Dedifferentiated amniotic fluid mesenchymal stem cell (primary cell): Measurements from ENCODE around the gene GMPR.
"Not testable (repeated sequence)": the region's sequence is repeated elsewhere in the genome, so short reads cannot be mapped to it uniquely, and the experiment has no call there.

Experiments
- DNase-seq: peaks from one replicate; pipeline ENCODE4 v3.0.0-alpha.2; 2016; ENCODE audit errors: extremely low spot score

GMPR gene

GRCh38 chr6:16225062-16225731 lies 13.2 kb upstream of the GMPR start:
- not testable (repeated sequence) for DNase-seq

- not testable (repeated sequence) for DNase-seq
Measured at GRCh38 chr6:16226117-16227047, 12.0 kb upstream of the GMPR start.

GRCh38 chr6:16227048-16227562 lies 11.3 kb upstream of the GMPR start:
- DNase-seq, result no peak

DNA sequence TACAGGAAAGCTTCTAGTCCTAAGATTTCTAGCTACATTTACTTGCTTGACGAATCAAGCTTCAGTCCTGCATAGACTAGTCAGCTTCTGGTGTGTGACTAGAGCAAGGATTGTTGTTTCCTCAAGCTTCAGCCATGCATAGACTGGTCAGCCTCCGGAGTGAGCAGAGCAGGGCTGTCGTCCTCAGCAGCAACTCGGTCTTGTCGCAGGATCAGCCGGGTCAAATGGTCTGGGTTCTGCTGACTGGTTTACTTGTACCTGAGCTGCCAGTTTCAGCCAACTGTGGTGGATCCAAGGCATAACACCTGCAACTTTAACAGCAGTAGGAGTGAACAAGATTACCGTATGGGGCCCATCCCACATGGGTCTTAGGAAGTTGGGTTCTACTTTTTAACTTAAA lies 10.8 kb upstream of the GMPR start:
- no peak for DNase-seq

GRCh38 chr6:16228043-16228442 lies 10.3 kb upstream of the GMPR start:
- no peak for DNase-seq

DNA sequence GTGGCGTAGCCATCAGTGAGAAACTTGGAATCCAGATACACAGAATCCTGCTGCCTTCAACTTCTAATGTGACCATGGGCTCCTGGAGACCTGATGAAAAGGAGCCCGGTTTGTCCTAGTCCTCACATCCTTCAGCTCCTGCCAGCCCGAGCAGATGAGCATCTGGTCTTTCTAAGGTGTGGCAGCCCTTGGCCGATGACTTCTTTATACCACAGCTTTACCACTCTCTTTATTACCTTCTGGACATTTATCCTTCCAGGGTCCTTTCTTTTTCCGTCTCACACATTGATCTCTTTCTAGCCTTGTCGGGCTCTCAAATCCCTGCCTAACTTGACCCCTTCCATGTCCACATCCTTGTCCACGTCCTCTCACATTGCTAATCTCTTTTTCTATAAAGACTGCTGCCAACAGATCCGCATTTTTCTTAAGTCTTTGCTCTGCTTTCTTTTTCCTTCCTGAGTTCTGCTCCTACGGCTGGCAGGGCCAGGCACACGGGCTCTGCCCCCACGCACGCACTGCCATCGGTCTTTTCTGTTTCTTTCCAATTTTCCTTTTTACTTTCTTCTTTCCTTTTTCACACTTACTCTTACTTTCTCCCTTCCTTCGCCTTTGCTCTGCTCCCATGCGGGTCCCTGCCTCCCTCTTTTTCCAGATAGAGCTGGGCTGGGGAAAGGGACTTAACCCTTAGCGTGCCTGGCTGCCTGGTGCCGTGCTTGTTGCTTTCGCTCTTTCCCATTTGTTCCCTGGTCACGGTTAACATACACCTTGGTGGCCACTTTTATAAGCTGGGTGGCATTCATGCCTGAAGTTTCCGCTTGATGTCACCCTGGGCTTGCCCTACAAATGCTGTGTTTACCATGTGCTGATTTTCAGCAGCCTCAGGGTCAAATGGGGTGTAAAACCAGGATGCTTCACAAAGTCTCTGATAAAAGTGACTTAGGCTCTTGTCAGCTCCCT lies 9.4 kb upstream of the GMPR start:
- no peak for DNase-seq

DNA sequence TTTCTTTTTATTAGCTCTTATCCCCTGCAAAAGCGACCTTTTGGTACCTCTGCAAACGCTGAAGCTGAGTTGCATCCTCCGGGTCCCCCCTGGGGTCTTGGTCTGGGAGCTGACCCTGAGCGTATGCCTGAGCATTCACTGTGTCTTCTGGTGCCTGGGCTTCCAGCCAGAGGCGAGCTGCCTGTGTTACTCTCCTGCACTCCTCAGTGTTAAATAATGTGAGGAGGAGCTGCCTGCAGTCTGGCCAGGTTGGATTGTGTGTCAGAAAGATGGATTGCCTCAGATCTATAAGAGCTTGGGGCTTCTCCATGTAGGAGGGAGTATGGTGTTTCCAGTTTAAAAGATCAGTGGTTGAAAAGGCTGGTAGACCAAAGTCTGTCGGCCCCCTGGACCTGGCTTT lies 8.7 kb upstream of the GMPR start:
- DNase-seq, result no peak

GRCh38 chr6:16230953-16231352 lies 7.4 kb upstream of the GMPR start:
- DNase-seq, result no peak

GRCh38 chr6:16232086-16232485 lies 6.3 kb upstream of the GMPR start:
- no peak for DNase-seq

DNA sequence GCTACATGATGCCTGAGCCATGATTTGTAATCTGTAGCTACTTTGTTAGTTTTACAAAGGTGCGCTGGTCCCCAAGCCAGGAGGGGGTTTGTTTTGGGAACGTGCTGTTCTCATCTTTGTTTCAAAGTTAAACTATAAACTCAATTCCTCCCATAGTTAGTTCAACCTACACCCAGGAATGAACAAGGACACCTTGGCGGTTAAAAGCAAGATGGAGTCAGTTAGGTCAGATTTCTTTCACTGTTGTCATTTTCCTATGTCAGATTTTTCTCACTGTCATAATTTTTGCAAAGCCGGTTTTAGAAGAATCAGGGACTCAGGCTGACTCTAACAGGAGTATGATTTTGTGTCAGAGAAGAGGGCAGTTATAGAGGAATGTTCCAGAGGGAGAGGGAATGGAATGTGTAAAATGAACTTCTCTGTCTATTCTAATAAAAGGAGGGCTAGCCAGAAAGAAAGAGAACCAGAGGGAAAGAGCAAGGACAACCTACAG lies 2.3 kb upstream of the GMPR start:
- DNase-seq, result no peak

GRCh38 chr6:16236631-16237199 lies 1.7 kb upstream of the GMPR start:
- peak; percentile 40 for DNase-seq

DNA sequence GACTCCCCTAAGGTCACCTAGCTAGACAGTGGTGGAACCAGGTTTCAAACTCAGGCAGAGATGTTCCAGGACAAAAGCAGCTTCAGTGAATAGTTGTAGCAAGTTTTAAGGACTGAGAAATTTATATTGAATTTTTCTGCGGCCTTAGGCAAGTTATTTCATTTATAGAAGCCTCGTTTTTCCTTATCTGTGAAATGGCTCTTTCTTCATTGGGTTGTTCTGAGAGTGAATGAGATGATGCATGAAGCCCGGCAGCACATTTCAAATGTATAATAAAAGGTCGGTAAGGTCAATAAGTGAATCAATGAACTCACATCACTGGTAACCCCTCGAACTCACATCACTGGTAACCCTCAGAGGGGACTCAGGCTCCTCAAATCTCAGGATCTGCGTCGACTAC lies 1.1 kb upstream of the GMPR start:
- no peak for DNase-seq

DNA sequence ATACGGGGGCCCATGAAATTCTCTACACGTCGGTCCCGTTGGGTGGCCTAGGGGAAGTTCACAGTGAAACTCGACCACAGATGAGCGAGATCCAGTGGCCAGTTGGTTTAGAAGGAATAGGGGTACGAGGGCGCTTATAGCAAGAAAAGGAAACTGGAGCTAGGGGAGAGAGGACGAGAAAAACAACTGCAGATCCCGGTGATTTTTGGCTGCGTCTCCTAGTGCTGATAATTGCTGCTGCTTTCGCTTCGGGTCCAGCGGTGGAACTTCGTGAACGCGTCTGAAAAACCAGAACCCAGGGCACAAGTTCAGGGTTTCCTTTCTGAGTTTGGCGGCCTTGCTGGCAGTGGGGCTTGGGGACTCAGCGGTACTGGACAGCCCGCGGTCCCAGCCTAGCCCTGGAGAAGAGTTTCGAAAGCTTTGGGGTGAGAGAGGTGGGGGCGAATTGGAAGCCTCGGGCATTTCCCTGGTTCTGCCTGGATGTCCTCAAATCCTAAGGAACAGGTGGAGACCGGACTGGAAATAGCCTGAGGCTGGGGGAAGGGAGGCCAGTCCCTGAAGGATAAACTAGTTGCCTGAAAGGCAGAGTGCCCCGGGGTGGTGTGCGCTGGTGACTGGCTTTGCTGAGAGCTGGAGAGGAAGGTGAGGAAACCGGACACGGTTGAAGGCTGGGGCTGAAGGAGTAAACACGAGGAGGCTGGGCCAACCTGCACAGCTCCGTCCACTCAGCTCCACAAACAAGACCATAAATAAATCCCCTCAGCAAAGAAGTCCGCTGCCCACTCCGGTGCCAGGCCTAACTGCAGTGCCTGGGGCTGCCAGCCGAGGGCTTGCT lies 793 bp downstream of the GMPR start:
- DNase-seq, result no peak

GRCh38 chr6:16239798-16240123 lies 1.4 kb downstream of the GMPR start:
- no peak for DNase-seq

- no peak for DNase-seq
Measured at GRCh38 chr6:16240589-16241320, 2.4 kb downstream of the GMPR start.

DNA sequence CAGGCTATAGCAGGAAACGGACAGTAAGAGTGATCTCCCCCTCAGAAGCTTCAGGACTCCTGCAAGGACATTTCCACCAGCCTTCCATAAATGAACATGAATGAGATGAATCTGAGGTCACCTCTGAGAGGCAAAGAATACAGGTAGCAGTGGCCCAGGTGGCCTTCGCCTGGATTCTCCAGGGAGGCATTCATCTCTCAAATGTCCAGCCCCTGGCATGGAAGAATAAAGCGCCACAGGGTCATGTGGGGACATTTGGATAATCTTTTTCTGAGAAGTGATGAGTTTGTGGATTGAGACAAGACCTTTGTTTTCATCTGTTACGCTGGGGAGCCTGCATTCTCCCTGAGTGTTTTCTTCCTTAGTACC lies 2.9 kb downstream of the GMPR start:
- no peak for DNase-seq

GRCh38 chr6:16243055-16243454 lies 4.7 kb downstream of the GMPR start:
- peak; percentile 67 for DNase-seq

- DNase-seq, result no peak
Measured at GRCh38 chr6:16243664-16244063, 5.3 kb downstream of the GMPR start.

GRCh38 chr6:16244446-16244845 lies 6.1 kb downstream of the GMPR start:
- no peak for DNase-seq
